Neural progenitor cell (in vitro differentiated cells): Measurements from ENCODE around the gene FAM234B. TPM values are rescaled to one million over a fixed set of nuclear protein-coding genes. Genes with fewer than 3 reads are reported as not detected.
"Not testable (repeated sequence)": the region's sequence is repeated elsewhere in the genome, so short reads cannot be mapped to it uniquely, and the experiment has no call there.

Experiments used
- DNase-seq: peaks from one replicate; pipeline ENCODE4 v3.0.0-alpha.2; 2016; ENCODE audit warnings: low spot score
- H2AFZ ChIP-seq: fragments of 200-600 bp; sonication (generic); replicated peaks from 2 replicates; pipeline ENCODE4 v1.6.1; 2016; ENCODE audit warnings: antibody characterized with exemption
- H3F3A ChIP-seq: fragments of 200-600 bp; sonication (generic); 2 replicates; pipeline ENCODE4 v1.6.1; 2016; ENCODE audit warnings: antibody characterized with exemption, low read depth
- H3K27ac ChIP-seq: fragments of 200-600 bp; sonication (generic); 2 replicates; pipeline ENCODE4 v1.5.1; 2016; ENCODE audit warnings: mild to moderate bottlenecking
- H3K27me3 ChIP-seq: fragments of 200-600 bp; sonication (generic); 2 replicates; pipeline ENCODE4 v1.6.1; 2016; ENCODE audit warnings: mild to moderate bottlenecking, moderate library complexity
- H3K36me3 ChIP-seq: fragments of 200-600 bp; sonication (generic); 2 replicates; pipeline ENCODE4 v1.5.1; 2016
- H3K4me1 ChIP-seq: fragments of 200-600 bp; sonication (generic); 2 replicates; pipeline ENCODE4 v1.6.1; 2016; ENCODE audit warnings: mixed run types
- H3K4me2 ChIP-seq: fragments of 200-600 bp; sonication (generic); 2 replicates; pipeline ENCODE4 v1.6.1; 2016
- H3K4me3 ChIP-seq: fragments of 200-600 bp; sonication (generic); 2 replicates; pipeline ENCODE4 v1.5.1; 2016
- H3K79me2 ChIP-seq: fragments of 200-600 bp; sonication (generic); 2 replicates; pipeline ENCODE4 v1.6.1; 2016; ENCODE audit warnings: low read depth
- H3K9ac ChIP-seq: fragments of 200-600 bp; sonication (generic); 2 replicates; pipeline ENCODE4 v1.6.1; 2016
- H3K9me3 ChIP-seq: fragments of 200-600 bp; sonication (generic); 2 replicates; pipeline ENCODE4 v1.5.1; 2016; ENCODE audit warnings: low read depth
- H4K20me1 ChIP-seq: fragments of 200-600 bp; sonication (generic); 2 replicates; pipeline ENCODE4 v1.6.1; 2016; ENCODE audit warnings: low read depth
- H3K27ac Mint-ChIP-seq: 3 replicates; pipeline ENCODE4 v1.8.0; 2021; ENCODE audit warnings: mixed read lengths
- H3K27me3 Mint-ChIP-seq: 2 replicates; pipeline ENCODE4 v1.8.0; 2022; ENCODE audit warnings: low read depth, mild to moderate bottlenecking, inconsistent platforms, moderate library complexity, mixed read lengths; ENCODE audit not compliant: insufficient read depth
- H3K36me3 Mint-ChIP-seq: 3 replicates; pipeline ENCODE4 v1.8.0; 2021; ENCODE audit warnings: mixed read lengths
- H3K4me1 Mint-ChIP-seq: 3 replicates; pipeline ENCODE4 v1.8.0; 2021; ENCODE audit warnings: mixed read lengths
- H3K4me3 Mint-ChIP-seq: 3 replicates; pipeline ENCODE4 v1.8.0; 2021; ENCODE audit warnings: mild to moderate bottlenecking, moderate library complexity, mixed read lengths
- H3K9me3 Mint-ChIP-seq: 3 replicates; pipeline ENCODE4 v1.8.0; 2020; ENCODE audit warnings: mixed read lengths
- CTCF ChIP-seq: fragments of 200-600 bp; sonication (generic); IDR thresholded peaks from 2 replicates; pipeline ENCODE4 v1.5.1; 2017; ENCODE audit warnings: antibody characterized with exemption, mild to moderate bottlenecking
- EZH2 ChIP-seq: fragments of 200-600 bp; sonication (generic); IDR thresholded peaks from 2 replicates; pipeline ENCODE4 v1.6.1; 2017; ENCODE audit warnings: antibody characterized with exemption, mild to moderate bottlenecking, moderate library complexity
- EZH2phosphoT487 ChIP-seq: fragments of 200-600 bp; sonication (generic); IDR thresholded peaks from 2 replicates; pipeline ENCODE4 v1.6.1; 2017; ENCODE audit warnings: antibody characterized with exemption
- total RNA-seq: library from RNA; depleted of rRNA; stranded (reverse); fragments of >200 nt; gene quantifications from 2 replicates; pipeline ENCODE4 v1.2.3, GENCODE V29; 2015; ENCODE audit warnings: low replicate concordance

FAM234B gene
- total RNA-seq, 1 donor from 2014 or later: 20.8 TPM

- H3K4me3 Mint-ChIP-seq: no peak overlapping the region
- TF ChIP-seq EZH2 (no peak), EZH2phosphoT487 (no peak), CTCF (no peak)
Measured at GRCh38 chr12:13030541-13031291, 13.5 kb upstream of the FAM234B start.

GRCh38 chr12:13032164-13032563, 12.0 kb upstream of the FAM234B start:
- TF ChIP-seq EZH2 (no peak), CTCF (no peak), EZH2phosphoT487 (no peak)
- no peaks in the 10 kb centered on the region for H3K36me3 Mint-ChIP-seq
- peaks cover 4% of the 10 kb centered on the region for H3K27me3 Mint-ChIP-seq

More at GRCh38 chr12:13030541-13031291, 13.5 kb upstream of the FAM234B start:
- Histone ChIP-seq H3K36me3 (no peaks in the 10 kb centered on the region), H3K9me3 (no peaks in the 10 kb centered on the region), H3K79me2 (no peaks in the 10 kb centered on the region), H3K4me2 (peak overlapping the region; percentile 47), H3F3A (peaks cover 47% of the 10 kb centered on the region), H2AFZ (no peak overlapping the region), H3K4me1 (peaks cover 45% of the 10 kb centered on the region), H3K27ac (peak overlapping the region; percentile 78), H3K4me3 (no peak overlapping the region), H3K9ac (no peak overlapping the region), H3K27me3 (no peaks in the 10 kb centered on the region), H4K20me1 (no peaks in the 10 kb centered on the region)
- H3K27ac Mint-ChIP-seq: no peak overlapping the region
- no peaks in the 10 kb centered on the region for H3K36me3 Mint-ChIP-seq
- no peaks in the 10 kb centered on the region for H3K9me3 Mint-ChIP-seq
- H3K27me3 Mint-ChIP-seq: peaks cover 4% of the 10 kb centered on the region
- H3K4me1 Mint-ChIP-seq: peaks cover 15% of the 10 kb centered on the region
- DNase-seq: peak; percentile 10

GRCh38 chr12:13033476-13033875, 10.7 kb upstream of the FAM234B start:
- H3K9me3 Mint-ChIP-seq: no peaks in the 10 kb centered on the region
- no peak for DNase-seq
- Histone ChIP-seq H3K36me3 (no peaks in the 10 kb centered on the region), H4K20me1 (no peaks in the 10 kb centered on the region), H3F3A (peaks cover 40% of the 10 kb centered on the region), H3K9ac (no peak overlapping the region), H3K4me2 (no peak overlapping the region), H3K4me1 (peaks cover 28% of the 10 kb centered on the region), H3K79me2 (no peaks in the 10 kb centered on the region), H3K27ac (no peak overlapping the region), H3K4me3 (no peak overlapping the region), H3K9me3 (no peaks in the 10 kb centered on the region), H3K27me3 (no peaks in the 10 kb centered on the region), H2AFZ (no peak overlapping the region)
- H3K27me3 Mint-ChIP-seq: peaks cover 4% of the 10 kb centered on the region
- H3K36me3 Mint-ChIP-seq: no peaks in the 10 kb centered on the region
- TF ChIP-seq EZH2phosphoT487 (no peak), CTCF (no peak), EZH2 (no peak)
- no peak overlapping the region for H3K27ac Mint-ChIP-seq
- H3K4me1 Mint-ChIP-seq: peaks cover 14% of the 10 kb centered on the region
- no peak overlapping the region for H3K4me3 Mint-ChIP-seq

More at GRCh38 chr12:13032164-13032563, 12.0 kb upstream of the FAM234B start:
- Histone ChIP-seq H3F3A (peaks cover 47% of the 10 kb centered on the region), H2AFZ (no peak overlapping the region), H3K4me2 (no peak overlapping the region), H3K4me1 (peaks cover 38% of the 10 kb centered on the region), H3K79me2 (no peaks in the 10 kb centered on the region), H3K9ac (no peak overlapping the region), H3K4me3 (no peak overlapping the region), H4K20me1 (no peaks in the 10 kb centered on the region), H3K36me3 (no peaks in the 10 kb centered on the region), H3K9me3 (no peaks in the 10 kb centered on the region), H3K27ac (no peak overlapping the region), H3K27me3 (no peaks in the 10 kb centered on the region)
- Mint-ChIP-seq H3K9me3 (no peaks in the 10 kb centered on the region), H3K27ac (no peak overlapping the region), H3K4me1 (peaks cover 15% of the 10 kb centered on the region), H3K4me3 (no peak overlapping the region)
- no peak for DNase-seq

- H3K4me3 Mint-ChIP-seq, H3K9me3 ChIP-seq, H3K79me2 ChIP-seq, H4K20me1 ChIP-seq, H3K27me3 Mint-ChIP-seq, H3K4me2 ChIP-seq, H3K4me1 Mint-ChIP-seq, H3K27ac Mint-ChIP-seq, H3K36me3 Mint-ChIP-seq, DNase-seq, H3K4me3 ChIP-seq, H2AFZ ChIP-seq, H3K27ac ChIP-seq, H3K27me3 ChIP-seq, H3K9ac ChIP-seq, H3K36me3 ChIP-seq, H3K9me3 Mint-ChIP-seq, H3K4me1 ChIP-seq: not testable (repeated sequence)
- H3F3A ChIP-seq: peaks cover 21% of the 10 kb centered on the region
Measured at GRCh38 chr12:13035335-13035734, 8.8 kb upstream of the FAM234B start.
